Measurements from ENCODE around the gene LPIN1. TPM values are rescaled to one million over a fixed set of nuclear protein-coding genes. Genes with fewer than 3 reads are reported as not detected.
"Not testable (repeated sequence)": the region's sequence is repeated elsewhere in the genome, so short reads cannot be mapped to it uniquely, and the experiment has no call there.

Gene LPIN1
- total and polyA plus RNA-seq, 4 experiments from 2014 or later = 13.3 to 83.9 (median 51.5) TPM

DNA sequence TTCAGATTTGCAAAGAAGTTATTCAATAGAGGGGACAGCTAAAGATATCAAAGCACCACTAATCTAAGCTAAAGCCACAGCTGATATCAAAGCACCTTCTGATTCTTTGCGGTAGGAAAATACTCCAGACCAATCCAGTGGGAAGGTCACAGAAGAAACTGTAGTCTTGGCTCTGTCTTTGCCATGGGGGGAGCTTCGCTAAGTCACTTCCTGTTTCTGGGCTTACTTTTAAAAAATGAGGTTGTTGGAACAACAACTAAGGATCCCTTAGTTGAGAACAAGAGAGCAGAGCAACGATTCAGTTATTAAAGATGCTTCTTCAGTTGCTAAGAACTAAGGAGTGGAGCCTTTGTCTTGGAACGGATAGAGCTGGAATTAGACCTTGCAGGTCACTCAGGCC lies 12.2 kb downstream of the LPIN1 start:
- CTCF ChIA-PET (ENCODE audit: partially characterized antibody) = interaction anchor here (1.9 to 16.7 kb wide), 4 partner anchors 12 to 66 kb away, joined by 7 to 258 read pairs (median 19); partner anchors contain the start of gene LPIN1
- POLR2A ChIA-PET (ENCODE audit: partially characterized antibody) = interaction anchor here (2.3 to 3.1 kb wide), 2 partner anchors 12 to 14 kb away, joined by 13 to 21 read pairs; partner anchors contain the start of gene LPIN1

DNA sequence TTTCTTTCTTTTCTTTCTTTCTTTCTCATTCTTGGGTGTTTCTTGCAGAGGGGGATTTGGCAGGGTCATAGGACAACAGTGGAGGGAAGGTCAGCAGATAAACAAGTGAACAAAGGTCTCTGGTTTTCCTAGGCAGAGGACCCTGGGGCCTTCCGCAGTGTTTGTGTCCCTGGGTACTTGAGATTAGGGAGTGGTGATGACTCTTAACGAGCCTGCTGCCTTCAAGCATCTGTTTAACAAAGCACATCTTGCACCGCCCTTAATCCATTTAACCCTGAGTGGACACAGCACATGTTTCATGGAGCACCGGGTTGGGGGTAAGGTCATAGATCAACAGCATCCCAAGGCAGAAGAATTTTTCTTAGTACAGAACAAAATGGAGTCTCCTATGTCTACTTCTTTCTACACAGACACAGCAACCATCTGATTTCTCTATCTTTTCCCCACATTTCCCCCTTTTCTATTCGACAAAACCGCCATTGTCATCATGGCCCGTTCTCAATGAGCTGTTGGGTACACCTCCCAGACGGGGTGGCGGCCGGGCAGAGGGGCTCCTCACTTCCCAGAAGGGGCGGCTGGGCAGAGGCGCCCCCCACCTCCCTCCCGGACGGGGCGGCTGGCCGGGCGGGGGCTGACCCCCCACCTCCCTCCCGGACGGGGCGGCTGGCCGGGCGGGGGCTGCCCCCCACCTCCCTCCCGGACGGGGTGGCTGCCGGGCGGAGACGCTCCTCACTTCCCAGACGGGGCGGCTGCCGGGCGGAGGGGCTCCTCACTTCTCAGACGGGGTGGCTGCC lies 12.9 kb downstream of the LPIN1 start:
- H3K27ac ChIP-seq (ENCODE audit: low read depth, low read length); H3K9me3 ChIP-seq (ENCODE audit: control insufficient read depth in 1 of 2, low read length in 2 of 2); DNase-seq; H3K4me3 ChIP-seq (ENCODE audit: low read length in 2 of 2); intact Hi-C loops (cut with micrococcal nuclease); H3K36me3 ChIP-seq (ENCODE audit: insufficient read depth, low read length); H3K27me3 ChIP-seq (ENCODE audit: insufficient read depth, low read length); H3K27me3 Mint-ChIP-seq; H3K9me3 Mint-ChIP-seq: not testable (repeated sequence)
- H3K4me1 Mint-ChIP-seq = peaks cover 50 to 82% (median 65%) of the 10 kb centered on the region in 4 donors
- peak overlapping the region in 1 of 8 donors; percentile 36 for H3K4me3 Mint-ChIP-seq
- H3K27ac Mint-ChIP-seq = peak overlapping the region in 5 of 7 donors; percentile 79 to 96 (median 83)
- H3K36me3 Mint-ChIP-seq = peaks cover 24 to 36% of the 10 kb centered on the region in 2 donors
- POLR2A ChIA-PET (ENCODE audit: partially characterized antibody) = interaction anchor here (3.1 kb wide), 1 partner anchor 13 kb away, joined by 21 read pairs; the partner anchor contains the start of gene LPIN1
- CTCF ChIA-PET (ENCODE audit: partially characterized antibody) = interaction anchor here (1.9 to 16.7 kb wide), 3 partner anchors 13 to 66 kb away, joined by 7 to 258 read pairs (median 27); partner anchors contain the start of gene LPIN1
- peaks cover 64% of the 10 kb centered on the region for H3K4me1 ChIP-seq (ENCODE audit: insufficient read depth, low read length)

More for the DNA sequence above, 12.2 kb downstream of the LPIN1 start:
- H3K36me3 ChIP-seq (ENCODE audit: insufficient read depth, low read length) = no peaks in the 10 kb centered on the region
- H3K27me3 ChIP-seq (ENCODE audit: insufficient read depth, low read length) = no peaks in the 10 kb centered on the region
- Mint-ChIP-seq H3K4me3 (peak overlapping the region in 4 of 8 donors; percentile 1 to 26 (median 13)), H3K36me3 (peaks cover 23 to 30% of the 10 kb centered on the region in 2 donors), H3K9me3 (no peaks in the 10 kb centered on the region), H3K27ac (peak overlapping the region; percentile 78 to 96 (median 89)), H3K4me1 (peaks cover 54 to 82% (median 69%) of the 10 kb centered on the region in 4 donors), H3K27me3 (no peaks in the 10 kb centered on the region)
- H3K4me3 ChIP-seq (ENCODE audit: low read length in 2 of 2) = no peak overlapping the region
- no peak overlapping the region for H3K27ac ChIP-seq (ENCODE audit: low read depth, low read length)
- no peaks in the 10 kb centered on the region for H3K9me3 ChIP-seq (ENCODE audit: control insufficient read depth in 1 of 2, low read length in 2 of 2)
- DNase-seq = no peak
- peaks cover 71% of the 10 kb centered on the region for H3K4me1 ChIP-seq (ENCODE audit: insufficient read depth, low read length)
- intact Hi-C loops (cut with micrococcal nuclease) = no loop called here

DNA sequence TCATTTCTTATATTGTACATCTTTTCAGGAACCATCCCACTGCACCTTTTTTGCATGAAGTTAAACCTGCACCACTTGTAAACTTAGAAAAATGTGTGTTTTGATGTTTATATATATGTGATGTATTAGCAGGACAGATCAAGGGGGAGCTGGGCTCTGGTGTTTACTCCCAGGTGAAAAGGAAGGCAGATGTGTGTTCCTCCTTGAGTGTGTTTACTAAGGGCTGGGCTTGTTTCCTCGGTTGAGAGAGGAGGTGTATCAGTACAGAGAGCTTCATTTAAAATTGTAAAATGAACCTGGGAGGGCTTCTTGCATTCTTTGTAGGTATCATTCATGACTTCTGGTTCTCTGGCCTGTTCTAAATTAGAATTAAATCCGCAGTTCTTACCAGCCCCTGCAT lies 14.8 kb downstream of the LPIN1 start:
- ChIA-PET POLR2A (ENCODE audit: partially characterized antibody) (interaction anchor here (0.6 to 1.3 kb wide), 2 partner anchors 13 to 14 kb away, joined by 3 read pairs; no protein-coding TSS in a partner anchor), CTCF (ENCODE audit: partially characterized antibody) (interaction anchor here (1.1 to 1.2 kb wide), 2 partner anchors 18 to 22 kb away, joined by 3 to 6 read pairs; no protein-coding TSS in a partner anchor)
- Mint-ChIP-seq H3K27me3 (no peaks in the 10 kb centered on the region), H3K27ac (peak overlapping the region; percentile 37 to 84 (median 70)), H3K9me3 (no peaks in the 10 kb centered on the region), H3K36me3 (peaks cover 37 to 54% of the 10 kb centered on the region in 2 donors), H3K4me1 (peaks cover 42 to 69% (median 54%) of the 10 kb centered on the region in 4 donors), H3K4me3 (peak overlapping the region in 2 of 8 donors; percentile 10 to 46)
- Histone ChIP-seq H3K27ac (ENCODE audit: low read depth, low read length) (no peak overlapping the region), H3K4me3 (ENCODE audit: low read length in 2 of 2) (no peak overlapping the region), H3K27me3 (ENCODE audit: insufficient read depth, low read length) (no peaks in the 10 kb centered on the region), H3K36me3 (ENCODE audit: insufficient read depth, low read length) (peaks cover 13% of the 10 kb centered on the region), H3K4me1 (ENCODE audit: insufficient read depth, low read length) (peaks cover 46% of the 10 kb centered on the region), H3K9me3 (ENCODE audit: control insufficient read depth in 1 of 2, low read length in 2 of 2) (no peaks in the 10 kb centered on the region)
- intact Hi-C loops (cut with micrococcal nuclease) = no loop called here
- no peak for DNase-seq

DNA sequence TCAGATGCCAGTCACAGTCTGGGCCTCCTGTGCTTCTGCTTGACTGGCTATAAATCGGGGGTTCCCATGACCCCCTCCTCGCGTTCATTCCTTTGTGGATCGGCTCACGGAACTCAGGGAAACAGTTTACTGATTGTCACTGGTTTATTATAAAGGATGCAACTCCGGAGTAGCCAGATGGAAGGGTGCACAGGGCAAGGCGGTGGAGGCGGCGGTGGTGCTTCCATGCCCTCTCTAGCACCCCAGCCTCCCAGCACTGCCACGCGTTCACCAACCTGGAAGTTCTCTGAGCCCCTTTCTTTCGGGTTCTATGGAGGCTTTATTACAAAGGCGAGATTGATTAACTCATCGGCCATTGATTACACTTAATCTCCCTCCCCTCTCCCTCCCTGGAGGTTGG lies 15.6 kb downstream of the LPIN1 start:
- intact Hi-C loops (cut with micrococcal nuclease) = no loop called here
- H3K4me3 Mint-ChIP-seq = no peak overlapping the region
- H3K36me3 Mint-ChIP-seq = peaks cover 45 to 59% of the 10 kb centered on the region in 2 donors
- no peaks in the 10 kb centered on the region for H3K9me3 ChIP-seq (ENCODE audit: control insufficient read depth in 1 of 2, low read length in 2 of 2)
- H3K27me3 ChIP-seq (ENCODE audit: insufficient read depth, low read length) = no peaks in the 10 kb centered on the region
- ChIA-PET CTCF (ENCODE audit: partially characterized antibody) (interaction anchor here (0.7 to 1.2 kb wide), 2 partner anchors 22 to 69 kb away, joined by 3 to 6 read pairs; no protein-coding TSS in a partner anchor), POLR2A (ENCODE audit: partially characterized antibody) (no interaction called here)
- no peaks in the 10 kb centered on the region for H3K27me3 Mint-ChIP-seq
- peaks cover 21% of the 10 kb centered on the region for H3K36me3 ChIP-seq (ENCODE audit: insufficient read depth, low read length)
- H3K27ac ChIP-seq (ENCODE audit: low read depth, low read length) = no peak overlapping the region
- no peak for DNase-seq
- peaks cover 40 to 63% (median 50%) of the 10 kb centered on the region in 4 donors for H3K4me1 Mint-ChIP-seq
- H3K4me3 ChIP-seq (ENCODE audit: low read length in 2 of 2) = no peak overlapping the region
- no peaks in the 10 kb centered on the region for H3K9me3 Mint-ChIP-seq
- H3K4me1 ChIP-seq (ENCODE audit: insufficient read depth, low read length) = peaks cover 38% of the 10 kb centered on the region
- peak overlapping the region in 3 of 7 donors; percentile 36 to 70 (median 41) for H3K27ac Mint-ChIP-seq

DNA sequence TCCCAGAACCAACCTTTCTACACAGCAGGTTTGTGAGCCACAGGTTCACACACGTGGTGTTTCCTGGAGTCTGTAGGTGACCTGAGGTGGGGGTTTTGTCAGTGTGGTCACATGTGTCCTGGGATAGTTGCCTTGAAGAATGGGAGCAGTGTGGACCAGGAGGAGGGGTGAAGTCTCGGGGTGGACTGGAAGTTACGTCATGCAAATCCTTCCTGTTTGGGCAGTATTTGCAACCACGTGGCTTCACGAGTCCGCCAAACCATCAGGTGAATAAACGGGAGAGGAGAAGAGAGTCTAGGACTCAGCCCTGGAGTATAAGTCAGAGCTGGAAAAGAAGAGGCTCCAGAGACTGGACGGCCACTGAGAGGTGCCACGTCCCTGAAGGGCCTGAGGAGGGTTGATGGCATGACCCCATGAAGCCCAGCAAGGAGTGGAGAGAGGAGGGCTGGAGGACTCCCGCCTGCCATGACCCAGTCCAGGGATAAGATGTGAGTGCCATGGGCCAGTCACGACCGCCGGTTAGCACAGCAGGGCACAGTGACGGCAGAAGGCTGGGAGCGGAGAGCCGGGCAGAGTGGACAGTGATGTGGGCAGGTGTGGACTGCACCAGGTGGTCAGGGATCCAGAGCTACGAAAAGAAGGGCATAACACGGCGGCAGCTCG lies 16.5 kb downstream of the LPIN1 start:
- Mint-ChIP-seq H3K27me3 (no peaks in the 10 kb centered on the region), H3K9me3 (no peaks in the 10 kb centered on the region), H3K36me3 (peaks cover 51 to 63% of the 10 kb centered on the region in 2 donors), H3K27ac (peak overlapping the region in 4 of 7 donors; percentile 45 to 84 (median 68)), H3K4me3 (no peak overlapping the region), H3K4me1 (peaks cover 31 to 54% (median 43%) of the 10 kb centered on the region in 4 donors)
- Histone ChIP-seq H3K4me1 (ENCODE audit: insufficient read depth, low read length) (peaks cover 29% of the 10 kb centered on the region), H3K4me3 (ENCODE audit: low read length in 2 of 2) (no peak overlapping the region), H3K27me3 (ENCODE audit: insufficient read depth, low read length) (no peaks in the 10 kb centered on the region), H3K9me3 (ENCODE audit: control insufficient read depth in 1 of 2, low read length in 2 of 2) (no peaks in the 10 kb centered on the region), H3K27ac (ENCODE audit: low read depth, low read length) (no peak overlapping the region), H3K36me3 (ENCODE audit: insufficient read depth, low read length) (peaks cover 30% of the 10 kb centered on the region)
- DNase-seq = no peak
- CTCF ChIA-PET (ENCODE audit: partially characterized antibody) = interaction anchor here (1.6 to 2.2 kb wide), 3 partner anchors 9 to 75 kb away, joined by 3 to 8 read pairs (median 7); no protein-coding TSS in a partner anchor
- POLR2A ChIA-PET (ENCODE audit: partially characterized antibody) = no interaction called here
- intact Hi-C loops (cut with micrococcal nuclease) = no loop called here

DNA sequence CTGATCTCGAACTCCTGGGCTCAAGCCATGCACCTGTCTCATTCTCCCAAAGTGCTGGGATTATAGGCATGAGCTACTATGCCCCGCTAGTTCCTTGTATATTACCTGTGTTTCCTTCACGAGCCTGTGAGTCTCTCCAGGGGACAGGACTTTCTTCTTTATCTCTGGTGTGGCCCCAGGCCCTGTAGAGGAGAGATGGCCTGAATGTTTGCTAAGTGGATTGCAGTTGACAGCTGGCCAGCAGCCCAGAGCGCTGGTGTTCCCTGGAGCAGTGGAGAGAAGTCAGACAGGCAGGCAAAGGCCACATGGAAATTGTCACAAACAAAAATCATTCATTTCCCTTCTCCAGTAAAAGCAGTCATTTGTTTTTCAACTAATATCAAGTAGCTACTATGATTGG lies 17.9 kb downstream of the LPIN1 start:
- peaks cover 19% of the 10 kb centered on the region for H3K4me1 ChIP-seq (ENCODE audit: insufficient read depth, low read length)
- peaks cover 36% of the 10 kb centered on the region for H3K36me3 ChIP-seq (ENCODE audit: insufficient read depth, low read length)
- H3K9me3 ChIP-seq (ENCODE audit: control insufficient read depth in 1 of 2, low read length in 2 of 2) = no peaks in the 10 kb centered on the region
- no peaks in the 10 kb centered on the region for H3K9me3 Mint-ChIP-seq
- H3K27ac ChIP-seq (ENCODE audit: low read depth, low read length) = no peak overlapping the region
- DNase-seq = no peak
- ChIA-PET POLR2A (ENCODE audit: partially characterized antibody) (no interaction called here), CTCF (ENCODE audit: partially characterized antibody) (interaction anchor here (1.0 to 2.2 kb wide), 4 partner anchors 10 to 76 kb away, joined by 3 to 8 read pairs (median 5); no protein-coding TSS in a partner anchor)
- intact Hi-C loops (cut with micrococcal nuclease) = no loop called here
- H3K27me3 ChIP-seq (ENCODE audit: insufficient read depth, low read length) = no peaks in the 10 kb centered on the region
- peaks cover 54 to 66% of the 10 kb centered on the region in 2 donors for H3K36me3 Mint-ChIP-seq
- no peaks in the 10 kb centered on the region for H3K27me3 Mint-ChIP-seq
- peak overlapping the region in 3 of 7 donors; percentile 68 to 76 (median 74) for H3K27ac Mint-ChIP-seq
- no peak overlapping the region for H3K4me3 ChIP-seq (ENCODE audit: low read length in 2 of 2)
- H3K4me1 Mint-ChIP-seq = peaks cover 22 to 40% (median 30%) of the 10 kb centered on the region in 4 donors
- H3K4me3 Mint-ChIP-seq = no peak overlapping the region
